Endothelial cell of umbilical vein (primary cell): ENCODE results near the gene PPP1R7. TPM values are rescaled to one million over a fixed set of nuclear protein-coding genes. Genes with fewer than 3 reads are reported as not detected.

ENCODE experiments used
- BruUV-seq: library from RNA; stranded (reverse); fragments of 400-500 nt; replicated peaks from 2 replicates; lab custom pipeline; 2021; lab: Mats Ljungman, UMichigan
- CTCF ChIA-PET: fragments of 300-600, 350-600 bp; sonication (Branson Sonifier 250); formaldehyde crosslinking; loops from one replicate; lab custom pipeline; 2021; ENCODE audit warnings: antibody characterized with exemption, inconsistent platforms; lab: Charles Lee
- POLR2A ChIA-PET: fragments of 300-600, 350-600 bp; sonication (Branson Sonifier 250); formaldehyde crosslinking; loops from one replicate; lab custom pipeline; 2021; ENCODE audit warnings: antibody characterized with exemption, inconsistent platforms; lab: Charles Lee
- DNase-seq: peaks from one replicate; pipeline ENCODE4 v3.0.0-alpha.2; 2011; ENCODE audit warnings: low read depth, low spot score
- FAIRE-seq: peaks from 2 replicates; lab custom pipeline; 2011; peaks lifted over from hg19 to GRCh38; lab: Jason Lieb, UNC
- H2AFZ ChIP-seq: 2 replicates; pipeline ENCODE4 v1.6.0; 2012; ENCODE audit warnings: low read depth, low read length, control low read depth, inconsistent platforms
- H3K27ac ChIP-seq: 2 replicates; pipeline ENCODE4 v1.5.1; 2011; ENCODE audit warnings: low read depth, mild to moderate bottlenecking, control low read depth, low read length, moderate library complexity; ENCODE audit not compliant: insufficient read depth
- H3K27me3 ChIP-seq, 2 experiments: 2 replicates each; pipeline versions ENCODE4 v1.6.0 to v1.6.1; 2011; ENCODE audit warnings: low read length in 2 of 2, mixed read lengths in 1 of 2; ENCODE audit not compliant: control insufficient read depth in 2 of 2, insufficient read depth in 2 of 2
- H3K36me3 ChIP-seq, 2 experiments: 2 replicates in 1 of 2; 3 replicates in 1 of 2; pipeline ENCODE4 v1.5.1; 2011; ENCODE audit warnings: low read length in 2 of 2, mild to moderate bottlenecking in 1 of 2, moderate library complexity in 1 of 2; ENCODE audit not compliant: control insufficient read depth in 2 of 2, insufficient read depth in 2 of 2; ENCODE audit errors: extremely low read depth in 1 of 2
- H3K4me1 ChIP-seq: 3 replicates; pipeline ENCODE4 v1.5.1; 2011; ENCODE audit warnings: mild to moderate bottlenecking, low read length; ENCODE audit not compliant: control insufficient read depth, insufficient read depth; ENCODE audit errors: extremely low read depth
- H3K4me2 ChIP-seq: 2 replicates; pipeline ENCODE4 v1.6.1; 2011; ENCODE audit warnings: low read length, control low read depth, mixed read lengths; ENCODE audit not compliant: insufficient read depth
- H3K4me3 ChIP-seq, 3 experiments: fragments of 200-600 bp in 1 of 3; sonication (generic), shearing (Covaris generic) in 1 of 3; replicated peaks in 1 of 3; 2 replicates each; pipeline ENCODE4 v1.5.1; 2011 to 2016; ENCODE audit warnings: control low read depth in 3 of 3, low read length in 3 of 3, mild to moderate bottlenecking in 2 of 3, inconsistent platforms in 1 of 3, low read depth in 1 of 3, moderate library complexity in 1 of 3; ENCODE audit not compliant: insufficient read depth in 1 of 3
- H3K79me2 ChIP-seq: 2 replicates; pipeline ENCODE4 v1.6.0; 2012; ENCODE audit warnings: low read length, inconsistent platforms; ENCODE audit not compliant: control insufficient read depth, insufficient read depth
- H3K9ac ChIP-seq: replicated peaks from 2 replicates; pipeline ENCODE3; 2011; ENCODE audit warnings: low read length, control low read depth; ENCODE audit not compliant: insufficient read depth; ENCODE audit errors: extremely low read depth
- H3K9me1 ChIP-seq: replicated peaks from 3 replicates; pipeline ENCODE4 v1.6.0; 2011; ENCODE audit warnings: mild to moderate bottlenecking, low read length; ENCODE audit not compliant: control insufficient read depth, insufficient read depth; ENCODE audit errors: extremely low read depth
- H3K9me3 ChIP-seq: replicated peaks from 2 replicates; pipeline ENCODE4 v1.5.1; 2012; ENCODE audit warnings: low read length, inconsistent platforms; ENCODE audit not compliant: control insufficient read depth, insufficient read depth
- H4K20me1 ChIP-seq: replicated peaks from 2 replicates; pipeline ENCODE3; 2011; ENCODE audit warnings: mild to moderate bottlenecking, low read length; ENCODE audit not compliant: control insufficient read depth, insufficient read depth; ENCODE audit errors: extremely low read depth
- CTCF ChIP-seq, 2 donors: IDR thresholded peaks; 1 replicate in 1 of 2; 2 replicates in 1 of 2; pipeline ENCODE4 v1.5.1; 2011; ENCODE audit warnings: low read length in 2 of 2, mild to moderate bottlenecking in 2 of 2, moderate library complexity in 2 of 2, control low read depth in 1 of 2, inconsistent platforms in 1 of 2, low read depth in 1 of 2; ENCODE audit not compliant: insufficient read depth in 1 of 2; ENCODE audit errors: extremely low read depth in 1 of 2
- EZH2 ChIP-seq: IDR thresholded peaks from 2 replicates; pipeline ENCODE4 v1.6.1; 2012; ENCODE audit warnings: borderline replicate concordance, low read depth, mild to moderate bottlenecking, moderate library complexity, low read length, inconsistent platforms; ENCODE audit not compliant: severe bottlenecking
- FOS ChIP-seq: IDR thresholded peaks from 2 replicates; pipeline ENCODE4 v1.6.1; 2011; ENCODE audit warnings: mild to moderate bottlenecking, low read length, moderate library complexity, borderline replicate concordance; ENCODE audit not compliant: insufficient read depth
- GATA2 ChIP-seq: IDR thresholded peaks from 2 replicates; pipeline ENCODE4 v1.7.0; 2011; ENCODE audit warnings: low read depth, mild to moderate bottlenecking, moderate library complexity, mixed read lengths, low read length; ENCODE audit not compliant: insufficient read length, insufficient read depth
- JUN ChIP-seq: IDR thresholded peaks from 2 replicates; pipeline ENCODE4 v1.6.1; 2011; ENCODE audit warnings: borderline replicate concordance, low read depth; ENCODE audit not compliant: insufficient read length, insufficient read depth
- MAX ChIP-seq: IDR thresholded peaks from 2 replicates; pipeline ENCODE4 v1.6.1; 2011; ENCODE audit not compliant: insufficient read depth, insufficient read length
- MYC ChIP-seq: IDR thresholded peaks from one replicate; pipeline ENCODE4 v1.6.1; 2011; ENCODE audit warnings: mild to moderate bottlenecking, low read depth, low read length
- POLR2A ChIP-seq: IDR thresholded peaks from 2 replicates; pipeline ENCODE4 v1.6.1; 2012; ENCODE audit warnings: low read depth, mild to moderate bottlenecking, control low read depth, low read length
- POLR2AphosphoS5 ChIP-seq: IDR thresholded peaks from 2 replicates; pipeline ENCODE4 v1.6.1; 2012; ENCODE audit warnings: low read depth, mild to moderate bottlenecking, control low read depth, low read length, moderate library complexity; ENCODE audit not compliant: insufficient read depth
- dilution Hi-C: fragments of 300-500 bp; cut with MboI; formaldehyde crosslinking; loops from one replicate; pipeline ENCODE4 v1.15.0; 2019; ENCODE audit warnings: low sequenced_read_pairs; ENCODE audit not compliant: extremely low pct_ligation_motif_present
- intact Hi-C: fragments of 100-400 bp; cut with micrococcal nuclease; formaldehyde crosslinking; loops from one replicate; pipeline ENCODE4 v1.10.0; 2022
- polyA plus RNA-seq, 4 experiments: library from polyadenylated mRNA; depleted of rRNA in 3 of 4; stranded (reverse) in 3 of 4; unstranded in 1 of 4; fragments of >200 nt; gene quantifications; 2 replicates each; pipeline versions ENCODE4 v1.2.1 to v1.2.3, GENCODE V29; 2011 to 2012; ENCODE audit warnings: missing spikeins in 1 of 4
- total RNA-seq: library from RNA; stranded (reverse); gene quantifications from 2 replicates; pipeline ENCODE4 v1.2.3, GENCODE V29; 2021

PPP1R7 gene
- total and polyA plus RNA-seq, 2 donors (not counting 3 experiments of a cell fraction or from before 2014, with no cell fraction given), result 30.3 to 60.8 TPM

GRCh38 chr2:241110089-241110606 is 40.1 kb upstream of the PPP1R7 start:
- BruUV-seq, result no TSS peak
- DNase-seq (no peak), FAIRE-seq (no peak)
- H3K4me1 ChIP-seq, result no peaks in the 10 kb centered on the region
- H2AFZ ChIP-seq, result no peak overlapping the region
- H3K4me2 ChIP-seq, result no peak overlapping the region
- dilution Hi-C loops (no loop called here), intact Hi-C loops (no loop called here)
- POLR2A ChIA-PET, result no interaction called here
- no peaks in the 10 kb centered on the region for H3K9me1 ChIP-seq
- H3K4me3 ChIP-seq, result no peak overlapping the region
- CTCF ChIA-PET, result interaction anchor here (1.4 kb wide), 1 partner anchor 12 kb away, joined by 3 read pairs; no protein-coding TSS in a partner anchor
- H3K9me3 ChIP-seq, result no peaks in the 10 kb centered on the region
- H3K79me2 ChIP-seq, result no peaks in the 10 kb centered on the region
- TF ChIP-seq POLR2AphosphoS5, result no peak
- no peak for TF ChIP-seq POLR2A
- no peak for TF ChIP-seq GATA2
- TF ChIP-seq FOS, result no peak
- TF ChIP-seq CTCF (IDR thresholded peaks at IDR 0.05; ENCODE audit: extremely low read depth in 1 of 2, insufficient read depth in 1 of 2, low read depth in 1 of 2, low read length in 2 of 2), result no peak
- no peak for TF ChIP-seq EZH2
- TF ChIP-seq MAX, result no peak
- TF ChIP-seq JUN, result no peak
- TF ChIP-seq MYC, result no peak
- H4K20me1 ChIP-seq, result no peaks in the 10 kb centered on the region
- H3K36me3 ChIP-seq, result no peaks in the 10 kb centered on the region
- no peaks in the 10 kb centered on the region for H3K27me3 ChIP-seq
- H3K27ac ChIP-seq, result no peak overlapping the region
- H3K9ac ChIP-seq, result no peak overlapping the region
